ENCODE data around the gene CAPN11. TPM values are rescaled to one million over a fixed set of nuclear protein-coding genes. Genes with fewer than 3 reads are reported as not detected.

Gene CAPN11
- total RNA-seq, 1 donor from 2014 or later = 2.3 TPM

GRCh38 chr6:44126320-44127149 is 32.1 kb upstream of the CAPN11 start:
- H3K4me1 Mint-ChIP-seq (ENCODE audit: unreplicated experiment) = peaks cover 37% of the 10 kb centered on the region
- TF ChIP-seq CTCF (IDR thresholded peaks at IDR 0.05; ENCODE audit: unreplicated experiment) = no peak

GRCh38 chr6:44127186-44128019 is 31.2 kb upstream of the CAPN11 start, which contains the start of the genes MRPL14 and TMEM63B:
Gene MRPL14, minus strand, starts transcription at chr6:44127452. Its CDS starts 10,841 bp downstream, at chr6:44116611.
Gene TMEM63B, plus strand, starts transcription at chr6:44127554. Its CDS starts 7,031 bp downstream, at chr6:44134585.
- Mint-ChIP-seq H3K27ac (ENCODE audit: unreplicated experiment) (peak within 1 kb of the TSS; percentile 78), H3K4me3 (ENCODE audit: unreplicated experiment) (peak within 1 kb of the TSS; percentile 97), H3K4me1 (ENCODE audit: unreplicated experiment) (peaks cover 34% of the 10 kb centered on the region), H3K27me3 (ENCODE audit: unreplicated experiment) (peaks cover 10% of the 10 kb centered on the region), H3K36me3 (ENCODE audit: low read depth, unreplicated experiment) (no peaks in the 10 kb centered on the region), H3K9me3 (ENCODE audit: unreplicated experiment) (no peaks in the 10 kb centered on the region)
- TF ChIP-seq CTCF (IDR thresholded peaks at IDR 0.05; ENCODE audit: unreplicated experiment) = no peak
- DNase-seq (ENCODE audit: low spot score) = peak; percentile 91

More at GRCh38 chr6:44126320-44127149, 32.1 kb upstream of the CAPN11 start:
- peak; percentile 52 for DNase-seq (ENCODE audit: low spot score)
- Mint-ChIP-seq H3K36me3 (ENCODE audit: low read depth, unreplicated experiment) (no peaks in the 10 kb centered on the region), H3K27ac (ENCODE audit: unreplicated experiment) (peak overlapping the region; percentile 78), H3K27me3 (ENCODE audit: unreplicated experiment) (peaks cover 6% of the 10 kb centered on the region), H3K9me3 (ENCODE audit: unreplicated experiment) (no peaks in the 10 kb centered on the region), H3K4me3 (ENCODE audit: unreplicated experiment) (peak overlapping the region; percentile 97)

GRCh38 chr6:44128020-44128917 is 30.4 kb upstream of the CAPN11 start:
- no peaks in the 10 kb centered on the region for H3K9me3 Mint-ChIP-seq (ENCODE audit: unreplicated experiment)
- H3K36me3 Mint-ChIP-seq (ENCODE audit: low read depth, unreplicated experiment) = no peaks in the 10 kb centered on the region
- H3K4me3 Mint-ChIP-seq (ENCODE audit: unreplicated experiment) = peak overlapping the region; percentile 85
- peak; percentile 57 for DNase-seq (ENCODE audit: low spot score)
- peaks cover 25% of the 10 kb centered on the region for H3K4me1 Mint-ChIP-seq (ENCODE audit: unreplicated experiment)
- peaks cover 12% of the 10 kb centered on the region for H3K27me3 Mint-ChIP-seq (ENCODE audit: unreplicated experiment)
- TF ChIP-seq CTCF (IDR thresholded peaks at IDR 0.05; ENCODE audit: unreplicated experiment) = no peak
- no peak overlapping the region for H3K27ac Mint-ChIP-seq (ENCODE audit: unreplicated experiment)

- Mint-ChIP-seq H3K27me3 (ENCODE audit: unreplicated experiment) (peaks cover 15% of the 10 kb centered on the region), H3K36me3 (ENCODE audit: low read depth, unreplicated experiment) (peaks cover under 1% of the 10 kb centered on the region), H3K4me1 (ENCODE audit: unreplicated experiment) (peaks cover 16% of the 10 kb centered on the region), H3K4me3 (ENCODE audit: unreplicated experiment) (peak overlapping the region; percentile 42), H3K27ac (ENCODE audit: unreplicated experiment) (no peak overlapping the region), H3K9me3 (ENCODE audit: unreplicated experiment) (no peaks in the 10 kb centered on the region)
- TF ChIP-seq CTCF (IDR thresholded peaks at IDR 0.05; ENCODE audit: unreplicated experiment) = no peak
- no peak for DNase-seq (ENCODE audit: low spot score)
Observed at GRCh38 chr6:44129841-44130322, 28.7 kb upstream of the CAPN11 start.

All from endothelial cell (in vitro differentiated cells).